Measurements from ENCODE around the gene RASA4B.
"Not testable (repeated sequence)": the region's sequence is repeated elsewhere in the genome, so short reads cannot be mapped to it uniquely, and the experiment has no call there.

The RASA4B gene

GRCh38 chr7:102511860-102512522 is 5.6 kb downstream of the RASA4B start:
- DNase-seq (ENCODE audit: low read depth in 2 of 2, low spot score in 1 of 2) = not testable (repeated sequence)

GRCh38 chr7:102510575-102510974 is 7.0 kb downstream of the RASA4B start:
- DNase-seq (ENCODE audit: low read depth in 2 of 2, low spot score in 1 of 2) = not testable (repeated sequence)

GRCh38 chr7:102507410-102508088 is 10.0 kb downstream of the RASA4B start:
- DNase-seq (ENCODE audit: low read depth in 2 of 2, low spot score in 1 of 2) = not testable (repeated sequence)

- DNase-seq (ENCODE audit: low read depth in 2 of 2, low spot score in 1 of 2) = not testable (repeated sequence)
Measured at GRCh38 chr7:102505298-102506185, 12.0 kb downstream of the RASA4B start.

GRCh38 chr7:102503141-102503540 is 14.4 kb downstream of the RASA4B start:
- not testable (repeated sequence) for DNase-seq (ENCODE audit: low read depth in 2 of 2, low spot score in 1 of 2)

- DNase-seq (ENCODE audit: low read depth in 2 of 2, low spot score in 1 of 2) = not testable (repeated sequence)
Measured at GRCh38 chr7:102498321-102498720, 19.3 kb downstream of the RASA4B start.

- not testable (repeated sequence) for DNase-seq (ENCODE audit: low read depth in 2 of 2, low spot score in 1 of 2)
Measured at GRCh38 chr7:102497308-102497707, 20.3 kb downstream of the RASA4B start.

- DNase-seq (ENCODE audit: low read depth in 2 of 2, low spot score in 1 of 2) = not testable (repeated sequence)
Measured at GRCh38 chr7:102496861-102497260, 20.7 kb downstream of the RASA4B start.

GRCh38 chr7:102494473-102495149 is 23.0 kb downstream of the RASA4B start:
- DNase-seq (ENCODE audit: low read depth in 2 of 2, low spot score in 1 of 2) = not testable (repeated sequence)

- DNase-seq (ENCODE audit: low read depth in 2 of 2, low spot score in 1 of 2) = not testable (repeated sequence)
Measured at GRCh38 chr7:102494026-102494425, 23.6 kb downstream of the RASA4B start.

GRCh38 chr7:102493220-102493935 is 24.2 kb downstream of the RASA4B start:
- DNase-seq (ENCODE audit: low read depth in 2 of 2, low spot score in 1 of 2) = not testable (repeated sequence)

- not testable (repeated sequence) for DNase-seq (ENCODE audit: low read depth in 2 of 2, low spot score in 1 of 2)
Measured at GRCh38 chr7:102490529-102491075, 27.0 kb downstream of the RASA4B start.

GRCh38 chr7:102484317-102484716 is 33.3 kb downstream of the RASA4B start:
- DNase-seq (ENCODE audit: low read depth in 2 of 2, low spot score in 1 of 2) = not testable (repeated sequence)

GRCh38 chr7:102481962-102482361 is 35.6 kb downstream of the RASA4B start:
- DNase-seq (ENCODE audit: low read depth in 2 of 2, low spot score in 1 of 2) = not testable (repeated sequence)

GRCh38 chr7:102479982-102480637 is 37.5 kb downstream of the RASA4B start:
- not testable (repeated sequence) for DNase-seq (ENCODE audit: low read depth in 2 of 2, low spot score in 1 of 2)

- DNase-seq (ENCODE audit: low read depth in 2 of 2, low spot score in 1 of 2) = not testable (repeated sequence)
Measured at GRCh38 chr7:102479209-102479584, 38.4 kb downstream of the RASA4B start.

- peak; percentile 87 to 99 for DNase-seq (ENCODE audit: low read depth in 2 of 2, low spot score in 1 of 2)
Measured at GRCh38 chr7:102478314-102479208, 39.0 kb downstream of the RASA4B start, which contains the start of gene POLR2J. Gene POLR2J, minus strand, starts transcription at chr7:102478922. Its CDS starts 62 bp downstream, at chr7:102478860.

- DNase-seq (ENCODE audit: low read depth in 2 of 2, low spot score in 1 of 2) = not testable (repeated sequence)
Measured at GRCh38 chr7:102474736-102475435, 42.7 kb downstream of the RASA4B start.

Data from stimulated activated CD8-positive, alpha-beta memory T cell treated with anti-CD3 and anti-CD28 coated beads, Interleukin-4, amount 100 ng/mL, for 1 hour (primary cell).